ENCODE measurements around the gene ENGASE.
"Not testable (repeated sequence)": the region's sequence is repeated elsewhere in the genome, so short reads cannot be mapped to it uniquely, and the experiment has no call there.

Gene ENGASE

GRCh38 chr17:79074121-79074648 lies 439 bp upstream of the ENGASE start:
- H3K27me3 Mint-ChIP-seq; H3K9me3 Mint-ChIP-seq; ATAC-seq (ENCODE audit: low read depth); DNase-seq (ENCODE audit: low spot score in 2 of 2); H3K36me3 Mint-ChIP-seq: not testable (repeated sequence)
- Mint-ChIP-seq H3K4me1 (peaks cover 10% of the 10 kb centered on the region), H3K27ac (peak overlapping the region; percentile 71), H3K4me3 (peak overlapping the region; percentile 81)

- peaks cover 12% of the 10 kb centered on the region for H3K36me3 Mint-ChIP-seq
- DNase-seq (ENCODE audit: low spot score in 2 of 2) (no peak), ATAC-seq (ENCODE audit: low read depth) (peak; percentile 28)
- peaks cover 11% of the 10 kb centered on the region for H3K4me1 Mint-ChIP-seq
- no peaks in the 10 kb centered on the region for H3K9me3 Mint-ChIP-seq
- peak overlapping the region; percentile 74 for H3K4me3 Mint-ChIP-seq
- H3K27me3 Mint-ChIP-seq = peaks cover 1% of the 10 kb centered on the region
- H3K27ac Mint-ChIP-seq = peak overlapping the region; percentile 71
These were observed 774 bp downstream of the ENGASE start for GRCh38 chr17:79075446-79075750.

GRCh38 chr17:79075861-79076406 lies 1.3 kb downstream of the ENGASE start:
- peaks cover 15% of the 10 kb centered on the region for H3K4me1 Mint-ChIP-seq
- ATAC-seq (ENCODE audit: low read depth) = no peak
- no peak for DNase-seq (ENCODE audit: low spot score in 2 of 2)
- H3K9me3 Mint-ChIP-seq = no peaks in the 10 kb centered on the region
- H3K27me3 Mint-ChIP-seq = no peaks in the 10 kb centered on the region
- peak overlapping the region; percentile 71 for H3K27ac Mint-ChIP-seq
- peak overlapping the region; percentile 74 for H3K4me3 Mint-ChIP-seq
- H3K36me3 Mint-ChIP-seq = peaks cover 16% of the 10 kb centered on the region

- Mint-ChIP-seq H3K4me1 (peaks cover 15% of the 10 kb centered on the region), H3K27ac (no peak overlapping the region), H3K27me3 (no peaks in the 10 kb centered on the region), H3K9me3 (no peaks in the 10 kb centered on the region), H3K4me3 (no peak overlapping the region), H3K36me3 (peaks cover 23% of the 10 kb centered on the region)
- ATAC-seq (ENCODE audit: low read depth) (no peak), DNase-seq (ENCODE audit: low spot score in 2 of 2) (no peak)
These were observed 3.0 kb downstream of the ENGASE start for GRCh38 chr17:79077587-79077986.

GRCh38 chr17:79078476-79079190 lies 4.0 kb downstream of the ENGASE start:
- H3K4me1 Mint-ChIP-seq = peaks cover 15% of the 10 kb centered on the region
- no peak for DNase-seq (ENCODE audit: low spot score in 2 of 2)
- H3K36me3 Mint-ChIP-seq = peaks cover 23% of the 10 kb centered on the region
- H3K9me3 Mint-ChIP-seq = no peaks in the 10 kb centered on the region
- H3K27ac Mint-ChIP-seq = no peak overlapping the region
- H3K27me3 Mint-ChIP-seq = no peaks in the 10 kb centered on the region
- ATAC-seq (ENCODE audit: low read depth) = no peak
- no peak overlapping the region for H3K4me3 Mint-ChIP-seq

- Mint-ChIP-seq H3K27ac (no peak overlapping the region), H3K4me1 (peaks cover 15% of the 10 kb centered on the region), H3K9me3 (no peaks in the 10 kb centered on the region), H3K27me3 (no peaks in the 10 kb centered on the region), H3K4me3 (no peak overlapping the region), H3K36me3 (peaks cover 26% of the 10 kb centered on the region)
- ATAC-seq (ENCODE audit: low read depth) (no peak), DNase-seq (ENCODE audit: low spot score in 2 of 2) (no peak)
These were observed 5.0 kb downstream of the ENGASE start for GRCh38 chr17:79079421-79080200.

DNA sequence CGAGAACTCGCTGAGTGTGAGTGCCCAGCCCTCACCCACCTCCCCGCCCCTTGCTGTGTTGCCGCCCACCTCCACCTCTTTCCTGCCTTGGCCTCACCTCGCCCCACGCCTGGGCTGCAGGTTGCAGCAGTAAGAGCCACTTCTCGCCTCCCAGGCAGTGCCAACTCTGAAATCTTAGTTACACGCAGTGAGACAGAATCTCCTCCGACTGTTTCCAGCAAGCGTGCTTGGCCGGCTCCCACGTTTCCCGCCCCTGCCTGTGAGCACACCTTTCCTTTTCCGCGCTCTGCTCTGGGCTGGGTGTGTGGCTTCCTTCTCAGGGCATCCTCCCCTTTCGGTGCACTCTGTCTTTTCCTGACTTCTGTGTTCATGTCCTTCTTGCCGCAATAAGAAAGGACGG lies 5.7 kb downstream of the ENGASE start:
- H3K36me3 Mint-ChIP-seq = peaks cover 26% of the 10 kb centered on the region
- DNase-seq (ENCODE audit: low spot score in 2 of 2) = no peak
- H3K27ac Mint-ChIP-seq = no peak overlapping the region

GRCh38 chr17:79080761-79081290 lies 6.2 kb downstream of the ENGASE start:
- no peak overlapping the region for H3K4me3 Mint-ChIP-seq
- H3K27me3 Mint-ChIP-seq = no peaks in the 10 kb centered on the region
- ATAC-seq (ENCODE audit: low read depth) (no peak), DNase-seq (ENCODE audit: low spot score in 2 of 2) (no peak)
- H3K36me3 Mint-ChIP-seq = peaks cover 26% of the 10 kb centered on the region
- H3K4me1 Mint-ChIP-seq = peaks cover 9% of the 10 kb centered on the region
- no peaks in the 10 kb centered on the region for H3K9me3 Mint-ChIP-seq
- no peak overlapping the region for H3K27ac Mint-ChIP-seq

More for the DNA sequence above, 5.7 kb downstream of the ENGASE start:
- no peaks in the 10 kb centered on the region for H3K9me3 Mint-ChIP-seq
- H3K4me1 Mint-ChIP-seq = peaks cover 13% of the 10 kb centered on the region
- ATAC-seq (ENCODE audit: low read depth) = no peak
- no peaks in the 10 kb centered on the region for H3K27me3 Mint-ChIP-seq
- H3K4me3 Mint-ChIP-seq = no peak overlapping the region

DNA sequence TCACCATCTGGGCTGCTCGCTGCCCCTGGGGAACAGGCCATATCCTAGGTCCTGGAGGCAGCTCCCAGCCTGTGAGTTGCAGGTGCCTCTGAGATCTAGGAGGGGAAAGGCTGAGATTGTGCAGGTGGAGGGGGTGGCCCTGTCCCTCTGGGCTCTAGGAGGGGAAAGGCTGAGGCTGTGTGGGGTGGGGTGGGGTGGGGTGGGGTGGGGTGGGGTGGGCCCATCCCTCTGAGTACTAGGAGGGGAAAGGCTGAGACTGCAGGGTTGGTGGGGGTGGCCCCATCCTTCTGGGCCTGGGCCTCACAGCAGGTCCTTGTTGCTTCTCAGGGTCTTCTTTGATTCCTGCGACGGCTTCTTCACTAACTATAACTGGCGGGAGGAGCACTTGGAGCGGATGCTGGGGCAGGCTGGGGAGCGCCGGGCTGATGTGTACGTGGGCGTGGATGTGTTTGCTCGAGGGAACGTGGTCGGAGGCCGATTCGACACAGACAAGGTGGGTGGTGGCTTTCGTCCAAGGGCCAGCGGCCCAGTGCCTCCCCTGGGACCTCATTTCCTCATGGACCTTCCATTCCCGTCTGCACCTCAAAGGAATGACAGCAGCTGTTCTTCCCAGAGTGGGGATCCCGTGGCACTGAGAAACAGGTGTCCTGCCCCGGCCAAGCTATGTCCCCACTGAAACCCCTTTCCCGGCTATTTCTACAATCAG lies 7.1 kb downstream of the ENGASE start:
- ATAC-seq (ENCODE audit: low read depth) (no peak), DNase-seq (ENCODE audit: low spot score in 2 of 2) (no peak)
- Mint-ChIP-seq H3K36me3 (peaks cover 28% of the 10 kb centered on the region), H3K27ac (no peak overlapping the region), H3K27me3 (no peaks in the 10 kb centered on the region), H3K4me1 (peaks cover 5% of the 10 kb centered on the region), H3K4me3 (no peak overlapping the region), H3K9me3 (no peaks in the 10 kb centered on the region)

DNA sequence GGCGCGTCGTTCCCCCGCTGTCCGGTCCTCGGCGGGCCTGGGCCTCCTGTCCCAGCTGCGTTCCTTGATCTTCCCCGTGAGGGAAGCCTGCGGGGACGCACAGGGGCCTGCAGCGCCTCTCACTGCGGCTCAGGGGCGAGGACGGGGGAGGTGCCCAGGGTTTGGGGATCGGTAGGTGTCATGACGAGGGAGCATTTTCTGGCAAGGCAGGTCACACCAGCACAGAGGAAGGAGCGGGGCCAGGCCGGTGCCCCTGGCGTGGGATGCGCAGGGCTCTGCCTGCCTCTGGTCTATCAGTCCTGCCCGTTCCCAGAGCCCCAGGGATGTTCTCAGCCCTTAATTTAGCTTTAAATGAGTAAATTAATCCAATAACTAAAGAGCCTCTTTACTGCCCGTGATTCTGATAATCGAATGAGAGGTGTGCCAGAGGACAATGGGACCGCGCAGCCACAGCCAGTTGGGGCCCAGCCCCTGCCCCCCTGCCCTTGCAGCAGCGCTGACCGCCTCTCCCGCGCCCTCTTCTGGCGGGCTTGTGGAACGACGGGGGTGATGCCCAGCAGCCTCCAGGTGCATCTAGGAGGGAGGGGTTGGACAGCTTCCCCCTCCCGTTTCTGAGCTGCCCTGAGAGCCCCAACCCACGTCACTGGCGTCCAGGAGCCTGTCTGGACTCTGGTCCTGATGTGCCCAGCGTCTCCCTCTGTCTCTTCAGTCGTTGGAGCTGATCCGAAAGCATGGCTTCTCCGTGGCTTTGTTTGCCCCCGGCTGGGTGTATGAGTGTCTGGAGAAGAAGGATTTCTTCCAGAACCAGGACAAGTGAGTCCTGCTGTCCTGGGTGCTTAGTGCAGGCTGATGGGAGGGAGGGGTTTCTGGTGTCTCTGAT lies 7.9 kb downstream of the ENGASE start:
- H3K9me3 Mint-ChIP-seq = no peaks in the 10 kb centered on the region
- no peak overlapping the region for H3K4me3 Mint-ChIP-seq
- DNase-seq (ENCODE audit: low spot score in 2 of 2) (peak; percentile 34 to 53), ATAC-seq (ENCODE audit: low read depth) (peak; percentile 56)
- peaks cover 28% of the 10 kb centered on the region for H3K36me3 Mint-ChIP-seq
- peaks cover 5% of the 10 kb centered on the region for H3K4me1 Mint-ChIP-seq
- no peaks in the 10 kb centered on the region for H3K27me3 Mint-ChIP-seq
- H3K27ac Mint-ChIP-seq = no peak overlapping the region

DNA sequence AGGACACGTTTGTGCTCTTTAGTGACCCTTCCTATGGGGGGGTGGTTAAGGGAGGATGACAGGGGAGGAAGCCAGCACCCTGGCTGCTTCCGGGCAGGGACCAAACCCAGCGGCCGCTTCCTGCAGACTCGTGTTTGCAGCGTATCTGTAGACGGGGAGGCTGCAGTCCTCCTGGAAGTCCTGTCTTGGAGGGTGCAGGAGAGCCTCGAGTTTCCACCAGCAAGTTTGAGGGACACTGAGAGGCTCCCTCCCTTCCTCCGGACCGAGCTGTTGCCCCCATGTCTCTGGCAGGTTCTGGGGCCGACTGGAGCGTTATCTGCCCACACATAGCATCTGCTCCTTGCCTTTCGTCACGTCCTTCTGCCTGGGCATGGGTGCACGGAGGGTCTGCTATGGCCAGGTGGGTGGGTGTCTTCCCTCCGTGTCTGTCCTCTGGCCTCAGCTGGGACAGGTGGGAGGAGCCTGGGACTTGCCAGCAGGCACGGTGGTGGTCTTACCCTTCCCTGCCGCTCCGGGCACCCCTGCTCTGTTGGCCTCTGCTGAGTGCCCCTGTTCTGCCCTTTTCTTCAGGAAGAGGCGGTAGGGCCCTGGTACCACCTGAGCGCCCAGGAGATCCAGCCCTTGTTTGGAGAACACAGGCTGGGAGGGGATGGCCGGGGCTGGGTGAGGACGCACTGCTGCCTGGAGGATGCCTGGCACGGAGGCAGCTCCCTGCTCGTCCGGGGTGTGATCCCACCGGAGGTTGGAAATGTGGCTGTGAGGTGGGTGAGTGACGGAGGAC lies 8.8 kb downstream of the ENGASE start:
- Mint-ChIP-seq H3K4me1 (peaks cover 5% of the 10 kb centered on the region), H3K27me3 (no peaks in the 10 kb centered on the region), H3K9me3 (no peaks in the 10 kb centered on the region), H3K36me3 (peaks cover 27% of the 10 kb centered on the region), H3K27ac (no peak overlapping the region), H3K4me3 (no peak overlapping the region)
- DNase-seq (ENCODE audit: low spot score in 2 of 2) = no peak
- no peak for ATAC-seq (ENCODE audit: low read depth)

GRCh38 chr17:79084291-79085153 lies 9.9 kb downstream of the ENGASE start:
- no peak overlapping the region for H3K4me3 Mint-ChIP-seq
- DNase-seq (ENCODE audit: low spot score in 2 of 2) (no peak), ATAC-seq (ENCODE audit: low read depth) (no peak)
- H3K27ac Mint-ChIP-seq = no peak overlapping the region
- no peaks in the 10 kb centered on the region for H3K9me3 Mint-ChIP-seq
- H3K27me3 Mint-ChIP-seq = no peaks in the 10 kb centered on the region
- H3K4me1 Mint-ChIP-seq = peaks cover 5% of the 10 kb centered on the region
- peaks cover 22% of the 10 kb centered on the region for H3K36me3 Mint-ChIP-seq
